Activated CD8-positive, alpha-beta memory T cell treated with anti-CD3 and anti-CD28 coated beads, Interleukin-2, amount 50 U/mL, for 1 hour (primary cell): Measurements from ENCODE around the gene INPP5F.
"Not testable (repeated sequence)": the region's sequence is repeated elsewhere in the genome, so short reads cannot be mapped to it uniquely, and the experiment has no call there.

Experiments used
- DNase-seq: peaks from one replicate; pipeline ENCODE4 v3.0.0-alpha.2; 2020; ENCODE audit errors: extremely low read depth

INPP5F gene

GRCh38 chr10:119863951-119864565 is 138.2 kb downstream of the INPP5F start:
- no peak for DNase-seq

GRCh38 chr10:119865699-119866240 is 139.9 kb downstream of the INPP5F start:
- DNase-seq: no peak

- DNase-seq: no peak
Observed at GRCh38 chr10:119867317-119867716, 141.5 kb downstream of the INPP5F start.

- not testable (repeated sequence) for DNase-seq
Observed at GRCh38 chr10:119869398-119869797, 143.5 kb downstream of the INPP5F start.

GRCh38 chr10:119871881-119872609 is 146.2 kb downstream of the INPP5F start:
- DNase-seq: no peak

GRCh38 chr10:119872610-119872859 is 146.7 kb downstream of the INPP5F start, which contains the start of gene MCMBP:
MCMBP (minus strand) TSS chr10:119872843; CDS start chr10:119872584, 259 bp downstream.
- DNase-seq: no peak

GRCh38 chr10:119872860-119873681 is 147.2 kb downstream of the INPP5F start:
- peak; percentile 56 for DNase-seq

- DNase-seq: no peak
Observed at GRCh38 chr10:119878524-119878923, 152.7 kb downstream of the INPP5F start.
